Adipocyte (in vitro differentiated cells): Measurements from ENCODE around the gene YEATS4.

Experiments used
- DNase-seq: peaks from one replicate; pipeline ENCODE4 v3.0.0-alpha.2; 2015; ENCODE audit warnings: low read depth
- H3K27me3 ChIP-seq: replicated peaks from 2 replicates; pipeline ENCODE4 v1.7.0; 2013; ENCODE audit warnings: mild to moderate bottlenecking, low read length, moderate library complexity; ENCODE audit not compliant: control insufficient read depth, insufficient read depth
- H3K36me3 ChIP-seq: 2 replicates; pipeline ENCODE4 v1.7.0; 2013; ENCODE audit warnings: low read length, mild to moderate bottlenecking, moderate library complexity; ENCODE audit not compliant: control insufficient read depth, insufficient read depth, severe bottlenecking
- H3K4me1 ChIP-seq: 2 replicates; pipeline ENCODE4 v1.7.0; 2013; ENCODE audit warnings: mild to moderate bottlenecking, low read length, moderate library complexity; ENCODE audit not compliant: control insufficient read depth, insufficient read depth
- H3K4me3 ChIP-seq: 2 replicates; pipeline ENCODE4 v1.7.0; 2013; ENCODE audit warnings: mild to moderate bottlenecking, low read length, moderate library complexity
- H3K9ac ChIP-seq: 2 replicates; pipeline ENCODE4 v1.7.0; 2013; ENCODE audit warnings: mild to moderate bottlenecking, low read length, moderate library complexity
- H3K9me3 ChIP-seq: 2 replicates; pipeline ENCODE4 v1.7.0; 2013; ENCODE audit warnings: mild to moderate bottlenecking, low read length, moderate library complexity; ENCODE audit not compliant: control insufficient read depth

YEATS4 gene

GRCh38 chr12:69331519-69331908 is 28.0 kb upstream of the YEATS4 start:
- peak; percentile 11 for DNase-seq
- H3K4me3 ChIP-seq: peak overlapping the region; percentile 77
- peaks cover 36% of the 10 kb centered on the region for H3K27me3 ChIP-seq
- H3K9me3 ChIP-seq: no peaks in the 10 kb centered on the region
- no peaks in the 10 kb centered on the region for H3K36me3 ChIP-seq
- no peak overlapping the region for H3K9ac ChIP-seq
- peaks cover 12% of the 10 kb centered on the region for H3K4me1 ChIP-seq

GRCh38 chr12:69331909-69332684 is 27.4 kb upstream of the YEATS4 start:
- no peak overlapping the region for H3K4me3 ChIP-seq
- no peak for DNase-seq
- H3K36me3 ChIP-seq: no peaks in the 10 kb centered on the region
- H3K4me1 ChIP-seq: peaks cover 12% of the 10 kb centered on the region
- H3K27me3 ChIP-seq: peaks cover 34% of the 10 kb centered on the region
- H3K9ac ChIP-seq: no peak overlapping the region
- no peaks in the 10 kb centered on the region for H3K9me3 ChIP-seq

GRCh38 chr12:69332815-69333358 is 26.7 kb upstream of the YEATS4 start:
- H3K4me3 ChIP-seq: no peak overlapping the region
- H3K9ac ChIP-seq: no peak overlapping the region
- no peaks in the 10 kb centered on the region for H3K36me3 ChIP-seq
- no peak for DNase-seq
- H3K27me3 ChIP-seq: peaks cover 34% of the 10 kb centered on the region
- H3K9me3 ChIP-seq: no peaks in the 10 kb centered on the region
- peaks cover 19% of the 10 kb centered on the region for H3K4me1 ChIP-seq

GRCh38 chr12:69334158-69334557 is 25.4 kb upstream of the YEATS4 start:
- no peak for DNase-seq
- Histone ChIP-seq H3K27me3 (peaks cover 27% of the 10 kb centered on the region), H3K4me1 (peaks cover 24% of the 10 kb centered on the region), H3K9ac (no peak overlapping the region), H3K36me3 (no peaks in the 10 kb centered on the region), H3K4me3 (no peak overlapping the region), H3K9me3 (no peaks in the 10 kb centered on the region)

GRCh38 chr12:69337311-69338090 is 22.0 kb upstream of the YEATS4 start:
- no peaks in the 10 kb centered on the region for H3K36me3 ChIP-seq
- no peak overlapping the region for H3K9ac ChIP-seq
- no peak overlapping the region for H3K4me3 ChIP-seq
- H3K4me1 ChIP-seq: peaks cover 12% of the 10 kb centered on the region
- DNase-seq: no peak
- peaks cover 5% of the 10 kb centered on the region for H3K27me3 ChIP-seq
- no peaks in the 10 kb centered on the region for H3K9me3 ChIP-seq

- H3K27me3 ChIP-seq: peaks cover 5% of the 10 kb centered on the region
- no peak overlapping the region for H3K4me3 ChIP-seq
- peaks cover 17% of the 10 kb centered on the region for H3K4me1 ChIP-seq
- H3K36me3 ChIP-seq: no peaks in the 10 kb centered on the region
- no peaks in the 10 kb centered on the region for H3K9me3 ChIP-seq
- no peak overlapping the region for H3K9ac ChIP-seq
- peak; percentile 8 for DNase-seq
These were observed 21.3 kb upstream of the YEATS4 start for GRCh38 chr12:69338120-69338859.

GRCh38 chr12:69338936-69339335 is 20.6 kb upstream of the YEATS4 start:
- no peak overlapping the region for H3K4me3 ChIP-seq
- no peak overlapping the region for H3K9ac ChIP-seq
- peaks cover 23% of the 10 kb centered on the region for H3K4me1 ChIP-seq
- DNase-seq: no peak
- H3K27me3 ChIP-seq: peaks cover 5% of the 10 kb centered on the region
- no peaks in the 10 kb centered on the region for H3K36me3 ChIP-seq
- H3K9me3 ChIP-seq: no peaks in the 10 kb centered on the region

- H3K36me3 ChIP-seq: no peaks in the 10 kb centered on the region
- H3K9ac ChIP-seq: no peak overlapping the region
- H3K4me3 ChIP-seq: no peak overlapping the region
- peaks cover 5% of the 10 kb centered on the region for H3K27me3 ChIP-seq
- DNase-seq: no peak
- peaks cover 23% of the 10 kb centered on the region for H3K4me1 ChIP-seq
- H3K9me3 ChIP-seq: no peaks in the 10 kb centered on the region
These were observed 19.5 kb upstream of the YEATS4 start for GRCh38 chr12:69339999-69340398.

- peaks cover 5% of the 10 kb centered on the region for H3K27me3 ChIP-seq
- H3K4me1 ChIP-seq: peaks cover 23% of the 10 kb centered on the region
- no peak overlapping the region for H3K4me3 ChIP-seq
- no peaks in the 10 kb centered on the region for H3K36me3 ChIP-seq
- no peak overlapping the region for H3K9ac ChIP-seq
- no peaks in the 10 kb centered on the region for H3K9me3 ChIP-seq
- DNase-seq: no peak
These were observed 18.2 kb upstream of the YEATS4 start for GRCh38 chr12:69341328-69341727.

GRCh38 chr12:69342421-69342820 is 17.1 kb upstream of the YEATS4 start:
- Histone ChIP-seq H3K4me1 (peaks cover 20% of the 10 kb centered on the region), H3K9me3 (no peaks in the 10 kb centered on the region), H3K9ac (no peak overlapping the region), H3K36me3 (no peaks in the 10 kb centered on the region), H3K4me3 (no peak overlapping the region), H3K27me3 (peaks cover 5% of the 10 kb centered on the region)
- DNase-seq: no peak

GRCh38 chr12:69343357-69343756 is 16.2 kb upstream of the YEATS4 start:
- Histone ChIP-seq H3K27me3 (peaks cover 5% of the 10 kb centered on the region), H3K9ac (no peak overlapping the region), H3K4me1 (peaks cover 13% of the 10 kb centered on the region), H3K36me3 (no peaks in the 10 kb centered on the region), H3K9me3 (no peaks in the 10 kb centered on the region), H3K4me3 (no peak overlapping the region)
- no peak for DNase-seq
